DND-41 (cell line): ENCODE measurements around the gene PCED1B.

Source experiments
- ATAC-seq: fragments of 200-7000 bp; cut with Tn5 transposase; 3 replicates; pipeline ENCODE4 v1.9.1; 2021; ENCODE audit warnings: low read depth; ENCODE audit not compliant: insufficient read depth
- DNase-seq: peaks from one replicate; pipeline ENCODE4 v3.0.0-alpha.2; 2020
- H2AFZ ChIP-seq: 2 replicates; pipeline ENCODE4 v1.6.0; 2012; ENCODE audit warnings: low read depth, low read length
- H3K27ac ChIP-seq: 2 replicates; pipeline ENCODE4 v1.5.1; 2012; ENCODE audit warnings: low read length, inconsistent platforms
- H3K27me3 ChIP-seq: fragments of 200-600 bp; sonication (generic); 2 replicates; pipeline ENCODE4 v1.6.0; 2012; ENCODE audit warnings: low read length, mild to moderate bottlenecking, inconsistent platforms; ENCODE audit not compliant: insufficient read depth, poor library complexity
- H3K36me3 ChIP-seq: 2 replicates; pipeline ENCODE4 v1.5.1; 2012; ENCODE audit warnings: low read length, inconsistent platforms; ENCODE audit not compliant: insufficient read depth
- H3K4me1 ChIP-seq: 2 replicates; pipeline ENCODE4 v1.5.1; 2012; ENCODE audit warnings: mild to moderate bottlenecking, low read length; ENCODE audit not compliant: insufficient read depth
- H3K4me2 ChIP-seq: 2 replicates; pipeline ENCODE4 v1.6.0; 2012; ENCODE audit warnings: mild to moderate bottlenecking, moderate library complexity, low read length, inconsistent platforms; ENCODE audit not compliant: insufficient read depth
- H3K4me3 ChIP-seq, 2 experiments: fragments of 200-600 bp in 1 of 2; shearing (Covaris generic) in 1 of 2; 2 replicates each; pipeline ENCODE4 v1.5.1; 2012 to 2016; ENCODE audit warnings: inconsistent platforms in 2 of 2, low read length in 2 of 2, mild to moderate bottlenecking in 2 of 2, low read depth in 1 of 2, moderate library complexity in 1 of 2
- H3K79me2 ChIP-seq: 2 replicates; pipeline ENCODE4 v1.6.0; 2012; ENCODE audit warnings: low read length, inconsistent platforms; ENCODE audit not compliant: insufficient read depth
- H3K9ac ChIP-seq: 2 replicates; pipeline ENCODE4 v1.6.0; 2012; ENCODE audit warnings: low read depth, mild to moderate bottlenecking, inconsistent platforms, low read length, moderate library complexity
- H3K9me3 ChIP-seq: 2 replicates; pipeline ENCODE4 v1.5.1; 2012; ENCODE audit warnings: low read length, moderate library complexity, mild to moderate bottlenecking, inconsistent platforms; ENCODE audit not compliant: insufficient read depth, severe bottlenecking
- H4K20me1 ChIP-seq: 2 replicates; pipeline ENCODE4 v1.6.0; 2012; ENCODE audit warnings: low read length; ENCODE audit not compliant: insufficient read depth
- CTCF ChIP-seq: IDR thresholded peaks from 2 replicates; pipeline ENCODE4 v1.5.1; 2012; ENCODE audit warnings: borderline replicate concordance, low read length, moderate library complexity, mild to moderate bottlenecking; ENCODE audit not compliant: poor library complexity, severe bottlenecking; ENCODE audit errors: extremely low read depth
- EZH2 ChIP-seq: IDR thresholded peaks from 3 replicates; pipeline ENCODE4 v1.6.1; 2012; ENCODE audit warnings: borderline replicate concordance, low read depth, mild to moderate bottlenecking, moderate library complexity, low read length, inconsistent platforms; ENCODE audit not compliant: severe bottlenecking

PCED1B gene

GRCh38 chr12:47087088-47087688 is 7.8 kb downstream of the PCED1B start:
- no peaks in the 10 kb centered on the region for H3K79me2 ChIP-seq
- no peaks in the 10 kb centered on the region for H3K36me3 ChIP-seq
- no peak overlapping the region for H3K4me2 ChIP-seq
- H4K20me1 ChIP-seq: no peaks in the 10 kb centered on the region
- no peaks in the 10 kb centered on the region for H3K4me1 ChIP-seq
- no peak overlapping the region for H3K27ac ChIP-seq
- TF ChIP-seq EZH2: no peak
- no peak for TF ChIP-seq CTCF
- ATAC-seq (no peak), DNase-seq (no peak)
- H3K27me3 ChIP-seq: no peaks in the 10 kb centered on the region
- H3K9me3 ChIP-seq: no peaks in the 10 kb centered on the region
- H2AFZ ChIP-seq: no peak overlapping the region
- no peak overlapping the region for H3K4me3 ChIP-seq
- H3K9ac ChIP-seq: no peak overlapping the region

- Histone ChIP-seq H3K9ac (no peak overlapping the region), H3K4me1 (no peaks in the 10 kb centered on the region), H3K4me2 (no peak overlapping the region), H3K36me3 (no peaks in the 10 kb centered on the region), H4K20me1 (no peaks in the 10 kb centered on the region), H2AFZ (no peak overlapping the region), H3K27ac (no peak overlapping the region), H3K79me2 (no peaks in the 10 kb centered on the region), H3K9me3 (no peaks in the 10 kb centered on the region), H3K4me3 (no peak overlapping the region), H3K27me3 (no peaks in the 10 kb centered on the region)
- DNase-seq (no peak), ATAC-seq (no peak)
- TF ChIP-seq EZH2 (no peak), CTCF (no peak)
Measured at GRCh38 chr12:47088021-47088944, 8.9 kb downstream of the PCED1B start.

- DNase-seq (no peak), ATAC-seq (no peak)
- Histone ChIP-seq H3K4me3 (no peak overlapping the region), H2AFZ (no peak overlapping the region), H3K9ac (no peak overlapping the region), H3K27me3 (no peaks in the 10 kb centered on the region), H3K36me3 (no peaks in the 10 kb centered on the region), H4K20me1 (no peaks in the 10 kb centered on the region), H3K27ac (no peak overlapping the region), H3K4me1 (no peaks in the 10 kb centered on the region), H3K4me2 (no peak overlapping the region), H3K9me3 (no peaks in the 10 kb centered on the region), H3K79me2 (no peaks in the 10 kb centered on the region)
- no peak for TF ChIP-seq EZH2
- no peak for TF ChIP-seq CTCF
Measured at GRCh38 chr12:47091009-47091408, 11.6 kb downstream of the PCED1B start.
